GM23338 (cell line): Measurements from ENCODE around the gene MICAL3.

Source experiments
- CREB1 ChIP-seq: fragments of 250-450 bp; sonication (Bioruptor Pico); IDR thresholded peaks from 2 replicates; pipeline ENCODE4 v1.5.0; 2020; ENCODE audit warnings: low read depth, mild to moderate bottlenecking, moderate library complexity
- EZH2 ChIP-seq: fragments of 200-600 bp; sonication (generic); IDR thresholded peaks from one replicate; pipeline ENCODE4 v1.8.0; 2017; ENCODE audit warnings: antibody characterized with exemption, mild to moderate bottlenecking, low read depth; ENCODE audit not compliant: unreplicated experiment
- EZH2phosphoT487 ChIP-seq: fragments of 200-600 bp; sonication (generic); IDR thresholded peaks from one replicate; pipeline ENCODE4 v1.8.1; 2018; ENCODE audit warnings: antibody characterized with exemption; ENCODE audit not compliant: unreplicated experiment
- JUNB ChIP-seq: IDR thresholded peaks from one replicate; pipeline ENCODE4 v1.6.1; 2016; ENCODE audit warnings: antibody characterized with exemption; ENCODE audit not compliant: unreplicated experiment
- POLR2AphosphoS5 ChIP-seq: IDR thresholded peaks from 2 replicates; pipeline ENCODE4 v1.6.1; 2016; ENCODE audit warnings: antibody characterized with exemption, low read depth
- ZNF114 ChIP-seq: fragments of 250-450 bp; sonication (Bioruptor Pico); IDR thresholded peaks from 2 replicates; pipeline ENCODE4 v1.5.0; 2020; ENCODE audit warnings: mild to moderate bottlenecking, moderate library complexity
- TF ChIP-seq, protein P1 (sequence below), 2 experiments: fragments of 200-600 bp in 1 of 2; sonication (generic) in 1 of 2; conservative IDR thresholded peaks; 2 replicates each; pipeline versions ENCODE4 v1.5.1 to v1.6.1; 2016 to 2017; ENCODE audit warnings: antibody characterized with exemption in 2 of 2, low read depth in 2 of 2, mild to moderate bottlenecking in 2 of 2, moderate library complexity in 1 of 2
- TF ChIP-seq, protein P2 (sequence below): IDR thresholded peaks from one replicate; pipeline ENCODE4 v1.6.1; 2018; ENCODE audit warnings: antibody characterized with exemption; ENCODE audit not compliant: unreplicated experiment
- TF ChIP-seq, protein P3 (sequence below): fragments of 250-450 bp; sonication (Bioruptor Pico); IDR thresholded peaks from 2 replicates; pipeline ENCODE4 v1.5.0; 2020; ENCODE audit warnings: mild to moderate bottlenecking, moderate library complexity

DNA sequence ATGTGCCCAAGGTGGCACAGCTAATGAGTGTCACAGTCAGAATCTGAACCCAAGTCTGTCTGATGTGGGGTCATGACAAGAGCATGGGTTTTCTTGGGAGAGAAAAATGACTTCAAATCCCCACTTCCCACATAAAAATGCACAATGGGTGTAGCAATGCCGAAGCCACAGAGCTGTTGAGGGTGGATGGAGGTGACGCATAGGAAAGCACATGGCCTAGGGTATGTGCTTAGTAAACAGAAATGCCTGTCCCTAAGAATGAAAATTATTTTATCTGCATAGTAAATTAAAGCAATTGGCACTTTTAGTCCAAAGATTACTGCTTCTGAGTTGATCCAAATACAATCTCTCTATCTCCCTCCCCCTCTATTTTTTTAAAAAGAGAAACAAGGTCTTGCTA, 10.9 kb downstream of the MICAL3 start:
- TF ChIP-seq EZH2: no peak
- TF ChIP-seq, protein P1, sequence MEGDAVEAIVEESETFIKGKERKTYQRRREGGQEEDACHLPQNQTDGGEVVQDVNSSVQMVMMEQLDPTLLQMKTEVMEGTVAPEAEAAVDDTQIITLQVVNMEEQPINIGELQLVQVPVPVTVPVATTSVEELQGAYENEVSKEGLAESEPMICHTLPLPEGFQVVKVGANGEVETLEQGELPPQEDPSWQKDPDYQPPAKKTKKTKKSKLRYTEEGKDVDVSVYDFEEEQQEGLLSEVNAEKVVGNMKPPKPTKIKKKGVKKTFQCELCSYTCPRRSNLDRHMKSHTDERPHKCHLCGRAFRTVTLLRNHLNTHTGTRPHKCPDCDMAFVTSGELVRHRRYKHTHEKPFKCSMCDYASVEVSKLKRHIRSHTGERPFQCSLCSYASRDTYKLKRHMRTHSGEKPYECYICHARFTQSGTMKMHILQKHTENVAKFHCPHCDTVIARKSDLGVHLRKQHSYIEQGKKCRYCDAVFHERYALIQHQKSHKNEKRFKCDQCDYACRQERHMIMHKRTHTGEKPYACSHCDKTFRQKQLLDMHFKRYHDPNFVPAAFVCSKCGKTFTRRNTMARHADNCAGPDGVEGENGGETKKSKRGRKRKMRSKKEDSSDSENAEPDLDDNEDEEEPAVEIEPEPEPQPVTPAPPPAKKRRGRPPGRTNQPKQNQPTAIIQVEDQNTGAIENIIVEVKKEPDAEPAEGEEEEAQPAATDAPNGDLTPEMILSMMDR (conservative IDR thresholded peaks at IDR 0.05; ENCODE audit: low read depth in 2 of 2): no peak
- TF ChIP-seq EZH2phosphoT487: no peak
- TF ChIP-seq CREB1 (CRISPR knock-in tag): no peak
- no peak for TF ChIP-seq POLR2AphosphoS5
- no peak for TF ChIP-seq JUNB
- TF ChIP-seq, protein P2, sequence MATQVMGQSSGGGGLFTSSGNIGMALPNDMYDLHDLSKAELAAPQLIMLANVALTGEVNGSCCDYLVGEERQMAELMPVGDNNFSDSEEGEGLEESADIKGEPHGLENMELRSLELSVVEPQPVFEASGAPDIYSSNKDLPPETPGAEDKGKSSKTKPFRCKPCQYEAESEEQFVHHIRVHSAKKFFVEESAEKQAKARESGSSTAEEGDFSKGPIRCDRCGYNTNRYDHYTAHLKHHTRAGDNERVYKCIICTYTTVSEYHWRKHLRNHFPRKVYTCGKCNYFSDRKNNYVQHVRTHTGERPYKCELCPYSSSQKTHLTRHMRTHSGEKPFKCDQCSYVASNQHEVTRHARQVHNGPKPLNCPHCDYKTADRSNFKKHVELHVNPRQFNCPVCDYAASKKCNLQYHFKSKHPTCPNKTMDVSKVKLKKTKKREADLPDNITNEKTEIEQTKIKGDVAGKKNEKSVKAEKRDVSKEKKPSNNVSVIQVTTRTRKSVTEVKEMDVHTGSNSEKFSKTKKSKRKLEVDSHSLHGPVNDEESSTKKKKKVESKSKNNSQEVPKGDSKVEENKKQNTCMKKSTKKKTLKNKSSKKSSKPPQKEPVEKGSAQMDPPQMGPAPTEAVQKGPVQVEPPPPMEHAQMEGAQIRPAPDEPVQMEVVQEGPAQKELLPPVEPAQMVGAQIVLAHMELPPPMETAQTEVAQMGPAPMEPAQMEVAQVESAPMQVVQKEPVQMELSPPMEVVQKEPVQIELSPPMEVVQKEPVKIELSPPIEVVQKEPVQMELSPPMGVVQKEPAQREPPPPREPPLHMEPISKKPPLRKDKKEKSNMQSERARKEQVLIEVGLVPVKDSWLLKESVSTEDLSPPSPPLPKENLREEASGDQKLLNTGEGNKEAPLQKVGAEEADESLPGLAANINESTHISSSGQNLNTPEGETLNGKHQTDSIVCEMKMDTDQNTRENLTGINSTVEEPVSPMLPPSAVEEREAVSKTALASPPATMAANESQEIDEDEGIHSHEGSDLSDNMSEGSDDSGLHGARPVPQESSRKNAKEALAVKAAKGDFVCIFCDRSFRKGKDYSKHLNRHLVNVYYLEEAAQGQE: no peak
- no peak for TF ChIP-seq ZNF114
- TF ChIP-seq, protein P3, sequence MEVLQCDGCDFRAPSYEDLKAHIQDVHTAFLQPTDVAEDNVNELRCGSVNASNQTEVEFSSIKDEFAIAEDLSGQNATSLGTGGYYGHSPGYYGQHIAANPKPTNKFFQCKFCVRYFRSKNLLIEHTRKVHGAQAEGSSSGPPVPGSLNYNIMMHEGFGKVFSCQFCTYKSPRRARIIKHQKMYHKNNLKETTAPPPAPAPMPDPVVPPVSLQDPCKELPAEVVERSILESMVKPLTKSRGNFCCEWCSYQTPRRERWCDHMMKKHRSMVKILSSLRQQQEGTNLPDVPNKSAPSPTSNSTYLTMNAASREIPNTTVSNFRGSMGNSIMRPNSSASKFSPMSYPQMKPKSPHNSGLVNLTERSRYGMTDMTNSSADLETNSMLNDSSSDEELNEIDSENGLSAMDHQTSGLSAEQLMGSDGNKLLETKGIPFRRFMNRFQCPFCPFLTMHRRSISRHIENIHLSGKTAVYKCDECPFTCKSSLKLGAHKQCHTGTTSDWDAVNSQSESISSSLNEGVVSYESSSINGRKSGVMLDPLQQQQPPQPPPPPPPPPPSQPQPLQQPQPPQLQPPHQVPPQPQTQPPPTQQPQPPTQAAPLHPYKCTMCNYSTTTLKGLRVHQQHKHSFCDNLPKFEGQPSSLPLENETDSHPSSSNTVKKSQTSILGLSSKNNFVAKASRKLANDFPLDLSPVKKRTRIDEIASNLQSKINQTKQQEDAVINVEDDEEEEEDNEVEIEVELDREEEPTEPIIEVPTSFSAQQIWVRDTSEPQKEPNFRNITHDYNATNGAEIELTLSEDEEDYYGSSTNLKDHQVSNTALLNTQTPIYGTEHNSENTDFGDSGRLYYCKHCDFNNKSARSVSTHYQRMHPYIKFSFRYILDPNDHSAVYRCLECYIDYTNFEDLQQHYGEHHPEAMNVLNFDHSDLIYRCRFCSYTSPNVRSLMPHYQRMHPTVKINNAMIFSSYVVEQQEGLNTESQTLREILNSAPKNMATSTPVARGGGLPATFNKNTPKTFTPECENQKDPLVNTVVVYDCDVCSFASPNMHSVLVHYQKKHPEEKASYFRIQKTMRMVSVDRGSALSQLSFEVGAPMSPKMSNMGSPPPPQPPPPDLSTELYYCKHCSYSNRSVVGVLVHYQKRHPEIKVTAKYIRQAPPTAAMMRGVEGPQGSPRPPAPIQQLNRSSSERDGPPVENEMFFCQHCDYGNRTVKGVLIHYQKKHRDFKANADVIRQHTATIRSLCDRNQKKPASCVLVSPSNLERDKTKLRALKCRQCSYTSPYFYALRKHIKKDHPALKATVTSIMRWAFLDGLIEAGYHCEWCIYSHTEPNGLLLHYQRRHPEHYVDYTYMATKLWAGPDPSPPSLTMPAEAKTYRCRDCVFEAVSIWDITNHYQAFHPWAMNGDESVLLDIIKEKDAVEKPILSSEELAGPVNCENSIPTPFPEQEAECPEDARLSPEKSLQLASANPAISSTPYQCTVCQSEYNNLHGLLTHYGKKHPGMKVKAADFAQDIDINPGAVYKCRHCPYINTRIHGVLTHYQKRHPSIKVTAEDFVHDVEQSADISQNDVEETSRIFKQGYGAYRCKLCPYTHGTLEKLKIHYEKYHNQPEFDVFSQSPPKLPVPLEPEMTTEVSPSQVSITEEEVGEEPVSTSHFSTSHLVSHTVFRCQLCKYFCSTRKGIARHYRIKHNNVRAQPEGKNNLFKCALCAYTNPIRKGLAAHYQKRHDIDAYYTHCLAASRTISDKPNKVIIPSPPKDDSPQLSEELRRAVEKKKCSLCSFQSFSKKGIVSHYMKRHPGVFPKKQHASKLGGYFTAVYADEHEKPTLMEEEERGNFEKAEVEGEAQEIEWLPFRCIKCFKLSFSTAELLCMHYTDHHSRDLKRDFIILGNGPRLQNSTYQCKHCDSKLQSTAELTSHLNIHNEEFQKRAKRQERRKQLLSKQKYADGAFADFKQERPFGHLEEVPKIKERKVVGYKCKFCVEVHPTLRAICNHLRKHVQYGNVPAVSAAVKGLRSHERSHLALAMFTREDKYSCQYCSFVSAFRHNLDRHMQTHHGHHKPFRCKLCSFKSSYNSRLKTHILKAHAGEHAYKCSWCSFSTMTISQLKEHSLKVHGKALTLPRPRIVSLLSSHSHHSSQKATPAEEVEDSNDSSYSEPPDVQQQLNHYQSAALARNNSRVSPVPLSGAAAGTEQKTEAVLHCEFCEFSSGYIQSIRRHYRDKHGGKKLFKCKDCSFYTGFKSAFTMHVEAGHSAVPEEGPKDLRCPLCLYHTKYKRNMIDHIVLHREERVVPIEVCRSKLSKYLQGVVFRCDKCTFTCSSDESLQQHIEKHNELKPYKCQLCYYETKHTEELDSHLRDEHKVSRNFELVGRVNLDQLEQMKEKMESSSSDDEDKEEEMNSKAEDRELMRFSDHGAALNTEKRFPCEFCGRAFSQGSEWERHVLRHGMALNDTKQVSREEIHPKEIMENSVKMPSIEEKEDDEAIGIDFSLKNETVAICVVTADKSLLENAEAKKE (CRISPR knock-in tag): no peak
